Progenitor cell of endocrine pancreas (in vitro differentiated cells): ENCODE measurements around the gene ZNF865. TPM values are rescaled to one million over a fixed set of nuclear protein-coding genes. Genes with fewer than 3 reads are reported as not detected.

Experiments used
- DNase-seq: peaks from one replicate; pipeline ENCODE4 v3.0.0; 2021; ENCODE audit warnings: low spot score; ENCODE audit not compliant: unreplicated experiment
- H3K27ac Mint-ChIP-seq: 2 replicates; pipeline ENCODE4 v1.8.0; 2021; ENCODE audit warnings: mild to moderate bottlenecking, moderate library complexity, mixed read lengths
- H3K27me3 Mint-ChIP-seq: 2 replicates; pipeline ENCODE4 v1.8.0; 2021; ENCODE audit warnings: mixed read lengths
- H3K36me3 Mint-ChIP-seq: 2 replicates; pipeline ENCODE4 v1.8.0; 2022; ENCODE audit warnings: mixed read lengths; ENCODE audit not compliant: insufficient read depth
- H3K4me1 Mint-ChIP-seq: 2 replicates; pipeline ENCODE4 v1.8.0; 2021; ENCODE audit warnings: low read depth, mixed read lengths
- H3K4me3 Mint-ChIP-seq: 2 replicates; pipeline ENCODE4 v1.8.0; 2021; ENCODE audit warnings: low read depth, mild to moderate bottlenecking, moderate library complexity, mixed read lengths
- H3K9me3 Mint-ChIP-seq: 2 replicates; pipeline ENCODE4 v1.8.0; 2021; ENCODE audit warnings: low read depth, mixed read lengths
- CTCF ChIP-seq: fragments of 200-600 bp; sonication (generic); IDR thresholded peaks from one replicate; pipeline ENCODE4 v1.5.0; 2021; ENCODE audit warnings: antibody characterized with exemption, mild to moderate bottlenecking; ENCODE audit not compliant: unreplicated experiment
- total RNA-seq: library from RNA; stranded (reverse); gene quantifications from 2 replicates; pipeline ENCODE4 v1.2.1, GENCODE V29; 2021

Gene ZNF865
- total RNA-seq, 1 donor from 2014 or later = 19.9 TPM

GRCh38 chr19:55591555-55591954 lies 13.9 kb upstream of the ZNF865 start:
- TF ChIP-seq CTCF = no peak
- Mint-ChIP-seq H3K27me3 (no peaks in the 10 kb centered on the region), H3K4me3 (no peak overlapping the region), H3K36me3 (peaks cover 26% of the 10 kb centered on the region), H3K9me3 (no peaks in the 10 kb centered on the region), H3K27ac (no peak overlapping the region), H3K4me1 (peaks cover 5% of the 10 kb centered on the region)
- no peak for DNase-seq

GRCh38 chr19:55592391-55593090 lies 12.9 kb upstream of the ZNF865 start:
- Mint-ChIP-seq H3K27ac (no peak overlapping the region), H3K9me3 (no peaks in the 10 kb centered on the region), H3K27me3 (no peaks in the 10 kb centered on the region), H3K36me3 (peaks cover 31% of the 10 kb centered on the region), H3K4me3 (no peak overlapping the region), H3K4me1 (peaks cover 3% of the 10 kb centered on the region)
- DNase-seq = no peak
- TF ChIP-seq CTCF = no peak

- peaks cover 3% of the 10 kb centered on the region for H3K4me1 Mint-ChIP-seq
- H3K27ac Mint-ChIP-seq = no peak overlapping the region
- no peak for DNase-seq
- H3K9me3 Mint-ChIP-seq = no peaks in the 10 kb centered on the region
- no peak for TF ChIP-seq CTCF
- no peak overlapping the region for H3K4me3 Mint-ChIP-seq
- H3K27me3 Mint-ChIP-seq = no peaks in the 10 kb centered on the region
- H3K36me3 Mint-ChIP-seq = peaks cover 34% of the 10 kb centered on the region
These were observed 12.2 kb upstream of the ZNF865 start for GRCh38 chr19:55593096-55593772.

- DNase-seq = no peak
- Mint-ChIP-seq H3K4me1 (peaks cover 3% of the 10 kb centered on the region), H3K27me3 (no peaks in the 10 kb centered on the region), H3K27ac (no peak overlapping the region), H3K36me3 (peaks cover 37% of the 10 kb centered on the region), H3K4me3 (no peak overlapping the region), H3K9me3 (peaks cover 2% of the 10 kb centered on the region)
- TF ChIP-seq CTCF = no peak
These were observed 10.4 kb upstream of the ZNF865 start for GRCh38 chr19:55594996-55595545.

GRCh38 chr19:55596304-55596703 lies 9.1 kb upstream of the ZNF865 start:
- no peak for TF ChIP-seq CTCF
- DNase-seq = no peak
- H3K4me1 Mint-ChIP-seq = peaks cover 7% of the 10 kb centered on the region
- peaks cover 36% of the 10 kb centered on the region for H3K36me3 Mint-ChIP-seq
- no peaks in the 10 kb centered on the region for H3K27me3 Mint-ChIP-seq
- no peak overlapping the region for H3K27ac Mint-ChIP-seq
- H3K4me3 Mint-ChIP-seq = no peak overlapping the region
- H3K9me3 Mint-ChIP-seq = peaks cover 2% of the 10 kb centered on the region
